ENCODE measurements around the gene CCDC160. TPM values are rescaled to one million over a fixed set of nuclear protein-coding genes. Genes with fewer than 3 reads are reported as not detected.

Gene CCDC160
- total and polyA plus RNA-seq, 2 of the 8 experiments (the other 6 are each of a cell fraction or from before 2014, with no cell fraction given) = 0.92 to 2.6 TPM

DNA sequence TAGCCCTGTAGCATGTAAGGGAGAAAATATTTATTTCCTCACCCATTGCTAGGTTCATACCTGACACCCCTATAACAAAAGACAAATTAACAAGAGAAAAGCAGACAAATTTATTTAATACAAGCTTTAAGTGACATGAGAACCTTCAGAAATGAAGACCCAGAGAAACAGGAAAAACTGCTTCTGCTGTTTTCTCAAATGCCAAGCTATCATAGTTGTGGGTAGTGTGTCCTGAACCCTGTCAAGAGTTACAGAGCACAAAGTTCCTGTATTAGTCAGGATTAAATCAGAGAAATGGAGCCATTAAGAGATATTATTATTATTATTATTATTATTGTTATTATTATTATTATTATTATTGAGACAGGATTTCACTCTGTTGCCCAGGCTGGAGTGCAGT is 17.5 kb downstream of the CCDC160 start:
- H4K8ac ChIP-seq (ENCODE audit: extremely low read depth, insufficient read depth, low read length) = no peak overlapping the region
- no peak for FAIRE-seq
- H3K18ac ChIP-seq (ENCODE audit: extremely low read depth, low read length) = no peak overlapping the region
- POLR2A ChIA-PET (ENCODE audit: partially characterized antibody) = interaction anchor here (1.0 to 2.4 kb wide), 3 partner anchors 17 to 87 kb away, joined by 3 to 6 read pairs (median 3); no protein-coding TSS in a partner anchor
- H2BK20ac ChIP-seq (ENCODE audit: low read length) = no peak overlapping the region
- no peaks in the 10 kb centered on the region for H3K36me3 ChIP-seq (ENCODE audit: control insufficient read depth in 2 of 4, insufficient read depth in 4 of 4, low read length in 3 of 4)
- no peak overlapping the region for H3K27ac ChIP-seq (ENCODE audit: low read depth, low read length)
- no peak overlapping the region for H3K23ac ChIP-seq (ENCODE audit: insufficient read length)
- no peak overlapping the region for H3K56ac ChIP-seq (replicated peaks; ENCODE audit: insufficient read length, low read depth, low read length)
- no peak overlapping the region for H2BK12ac ChIP-seq (ENCODE audit: low read depth, low read length)
- no peak for DNase-seq (ENCODE audit: low read depth in 1 of 2, low spot score in 2 of 2)
- H3K27me3 ChIP-seq (replicated peaks in 1 of 4; ENCODE audit: control insufficient read depth in 3 of 4, extremely low read depth in 1 of 4, insufficient read depth in 3 of 4, low read length in 3 of 4) = no peaks in the 10 kb centered on the region
- H3K4ac ChIP-seq (replicated peaks; ENCODE audit: insufficient read length, low read depth, low read length) = no peak overlapping the region
- TF ChIP-seq CHD1 (IDR thresholded peaks at IDR 0.05; ENCODE audit: low read depth, low read length) (no peak), TCF12 (IDR thresholded peaks at IDR 0.05; ENCODE audit: low read depth, low read length) (no peak), CEBPB (IDR thresholded peaks at IDR 0.05; ENCODE audit: low read depth, low read length) (no peak), SP4 (IDR thresholded peaks at IDR 0.05; ENCODE audit: low read length) (no peak), POLR2AphosphoS5 (IDR thresholded peaks at IDR 0.05; ENCODE audit: low read depth, low read length) (no peak), RFX5 (IDR thresholded peaks at IDR 0.05; ENCODE audit: borderline replicate concordance, low read depth, low read length) (no peak), RXRA (IDR thresholded peaks at IDR 0.05; ENCODE audit: insufficient read depth, low read depth, low read length) (no peak), EP300 (IDR thresholded peaks at IDR 0.05; ENCODE audit: borderline replicate concordance in 1 of 2, low read depth in 2 of 2, low read length in 2 of 2) (no peak)
- TF ChIP-seq, protein P1, sequence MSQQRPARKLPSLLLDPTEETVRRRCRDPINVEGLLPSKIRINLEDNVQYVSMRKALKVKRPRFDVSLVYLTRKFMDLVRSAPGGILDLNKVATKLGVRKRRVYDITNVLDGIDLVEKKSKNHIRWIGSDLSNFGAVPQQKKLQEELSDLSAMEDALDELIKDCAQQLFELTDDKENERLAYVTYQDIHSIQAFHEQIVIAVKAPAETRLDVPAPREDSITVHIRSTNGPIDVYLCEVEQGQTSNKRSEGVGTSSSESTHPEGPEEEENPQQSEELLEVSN (IDR thresholded peaks at IDR 0.05) = no peak
- no peak overlapping the region for H2BK15ac ChIP-seq (ENCODE audit: low read length)
- CTCF ChIA-PET (ENCODE audit: partially characterized antibody) = interaction anchor here (0.7 to 1.8 kb wide), 18 partner anchors 8 to 408 kb away, joined by 3 to 6 read pairs (median 3); no protein-coding TSS in a partner anchor
- H4K91ac ChIP-seq (replicated peaks; ENCODE audit: insufficient read length, low read length) = no peak overlapping the region
- no peak overlapping the region for H2BK120ac ChIP-seq (replicated peaks; ENCODE audit: low read depth, low read length)
- no peaks in the 10 kb centered on the region for H3K9me3 ChIP-seq (ENCODE audit: insufficient read depth in 2 of 2, low read depth in 1 of 2, low read length in 1 of 2)
- no peak overlapping the region for H2BK5ac ChIP-seq (ENCODE audit: low read depth, low read length)
- no peaks in the 10 kb centered on the region for H4K20me1 ChIP-seq (replicated peaks in 1 of 2; ENCODE audit: control insufficient read depth in 1 of 2, insufficient read depth in 2 of 2, low read length in 2 of 2)
- H3K4me2 ChIP-seq (ENCODE audit: insufficient read depth in 1 of 2, low read depth in 2 of 2, low read length in 2 of 2) = no peak overlapping the region
- no peak overlapping the region for H4K5ac ChIP-seq (ENCODE audit: insufficient read length, low read depth, low read length)
- H3K79me2 ChIP-seq (ENCODE audit: control insufficient read depth in 1 of 2, insufficient read depth in 2 of 2, low read length in 2 of 2) = no peaks in the 10 kb centered on the region
- H3K4me1 ChIP-seq (replicated peaks in 1 of 4; ENCODE audit: control insufficient read depth in 3 of 4, insufficient read depth in 4 of 4, low read length in 3 of 4) = no peaks in the 10 kb centered on the region; a peak in 1 of 7 replicates
- H2AK5ac ChIP-seq (ENCODE audit: low read depth, low read length) = no peak overlapping the region
- H3K9ac ChIP-seq (replicated peaks in 1 of 4; ENCODE audit: extremely low read depth in 1 of 4, low read depth in 3 of 4, low read length in 3 of 4) = no peak overlapping the region
- H3K79me1 ChIP-seq (ENCODE audit: low read depth, low read length) = no peaks in the 10 kb centered on the region
- no peaks in the 10 kb centered on the region for H3K23me2 ChIP-seq (ENCODE audit: low read depth, low read length)
- no peak overlapping the region for H3K4me3 ChIP-seq (ENCODE audit: extremely low read depth in 1 of 4, insufficient read depth in 2 of 4, low read depth in 3 of 4, low read length in 4 of 4)
- no peak overlapping the region for H3K14ac ChIP-seq (ENCODE audit: insufficient read length)
- no peak overlapping the region for H2AFZ ChIP-seq (ENCODE audit: low read length)

All from H1 (cell line).